Activated naive CD4-positive, alpha-beta T cell (primary cell): ENCODE data around the gene JAG1.
A peak's percentile ranks its signal among the peaks of the same experiment; 100 is the strongest.

Experiments
- DNase-seq, 4 experiments: peaks; one replicate each; lab custom pipeline; 2025; lab: John Stamatoyannopoulos, UW

The JAG1 gene

DNA sequence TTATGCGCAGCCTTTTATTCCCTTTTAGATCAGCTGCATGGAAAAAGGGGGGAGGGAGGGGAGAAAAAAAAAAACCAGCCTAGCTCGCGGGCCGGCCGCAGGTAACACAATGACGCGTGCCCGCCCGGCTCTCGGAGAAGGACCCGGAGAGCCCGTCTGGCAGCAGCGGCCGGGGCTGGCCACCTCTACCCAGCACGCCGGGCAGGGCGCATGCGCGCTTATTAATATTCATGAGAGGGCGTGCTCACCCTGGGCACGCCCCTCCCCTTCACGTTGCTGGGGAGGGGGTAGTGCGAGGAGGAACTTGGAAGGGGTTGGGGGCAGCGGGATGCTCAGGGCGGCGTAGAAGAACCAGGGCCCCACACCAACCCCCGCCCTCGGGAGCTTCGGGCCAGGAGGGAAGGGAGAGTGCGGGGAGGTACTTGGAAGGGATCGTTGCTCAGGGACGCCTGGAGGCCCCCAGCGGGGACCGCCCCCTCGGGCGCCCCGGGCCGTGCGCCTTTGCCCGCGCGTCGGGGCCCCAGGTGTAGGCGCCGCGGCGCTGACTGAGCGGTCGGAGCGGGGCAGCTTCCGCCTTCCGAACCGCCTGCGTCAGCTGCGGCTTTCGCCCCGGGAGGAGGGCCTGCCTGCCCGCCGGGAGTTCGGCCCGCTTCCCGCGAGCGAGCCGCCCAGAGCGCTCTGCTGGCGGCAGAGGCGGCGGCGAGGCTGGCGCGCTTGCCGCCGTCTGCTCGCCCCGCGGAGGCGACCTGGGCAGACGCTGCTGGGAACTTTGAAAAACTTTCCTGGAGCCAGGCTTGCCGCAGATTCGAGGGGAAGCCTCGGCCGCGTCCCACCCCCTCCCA, at the start of gene JAG1:
TSS of gene JAG1 (minus strand) at position 158 of the 842 bp plus-strand sequence. CDS start 469 bp downstream, outside the sequence.
- DNase-seq, result peak in 1 of 4 experiments; percentile 4

DNA sequence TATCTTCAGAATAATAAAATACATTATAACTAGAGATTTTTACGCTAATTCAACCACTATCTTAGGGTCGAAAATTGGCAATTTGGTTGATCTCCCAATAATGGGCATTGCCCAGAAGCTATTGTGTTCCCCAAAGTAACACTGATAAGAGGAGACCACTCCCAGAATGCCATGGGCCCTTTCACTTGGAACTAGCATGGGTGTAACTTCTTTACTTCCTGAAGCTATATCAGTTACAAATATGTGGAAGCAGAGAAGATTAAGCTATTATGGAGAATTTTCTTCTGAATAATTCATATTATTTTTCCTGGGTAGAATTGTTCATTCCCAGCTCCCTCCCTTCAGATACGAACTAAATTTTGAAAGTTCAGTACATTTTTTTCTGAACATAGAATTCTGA, 48.2 kb upstream of the JAG1 start:
- no peak for DNase-seq

DNA sequence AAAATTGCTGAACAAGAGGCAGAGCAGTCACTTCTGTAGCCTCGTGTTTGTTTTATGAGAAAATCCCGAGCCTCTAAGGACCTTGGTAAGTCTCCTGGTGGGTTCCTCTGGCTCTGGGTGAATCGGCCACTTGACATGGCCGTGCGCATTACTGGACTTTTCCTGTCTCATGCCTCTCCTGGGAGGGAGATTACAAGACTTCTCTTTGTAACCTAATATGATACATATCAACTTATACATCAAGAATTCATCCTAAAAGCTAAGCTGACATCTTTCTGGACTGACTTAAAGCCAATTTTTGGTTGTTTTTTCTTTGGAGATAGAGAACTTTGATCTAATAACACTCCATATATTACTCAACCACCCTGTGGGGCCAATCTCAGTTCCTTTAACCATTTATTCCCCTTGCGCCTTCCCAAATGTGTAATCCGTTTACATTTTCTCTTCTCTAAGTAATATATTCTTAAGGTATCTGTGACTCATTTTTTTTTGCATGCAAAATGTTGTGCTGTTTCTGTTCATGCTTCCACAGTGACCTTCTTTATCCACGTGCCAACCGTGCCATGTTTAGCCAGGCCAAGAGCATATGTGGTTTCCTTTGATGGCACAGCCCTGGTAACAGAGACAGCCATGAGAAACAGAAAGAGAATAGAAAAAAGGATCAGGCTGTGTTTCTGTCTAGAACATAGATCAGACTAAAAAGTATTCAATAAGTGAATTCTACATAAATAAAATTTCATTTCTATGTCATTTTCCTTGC, 47.5 kb upstream of the JAG1 start:
- no peak for DNase-seq

DNA sequence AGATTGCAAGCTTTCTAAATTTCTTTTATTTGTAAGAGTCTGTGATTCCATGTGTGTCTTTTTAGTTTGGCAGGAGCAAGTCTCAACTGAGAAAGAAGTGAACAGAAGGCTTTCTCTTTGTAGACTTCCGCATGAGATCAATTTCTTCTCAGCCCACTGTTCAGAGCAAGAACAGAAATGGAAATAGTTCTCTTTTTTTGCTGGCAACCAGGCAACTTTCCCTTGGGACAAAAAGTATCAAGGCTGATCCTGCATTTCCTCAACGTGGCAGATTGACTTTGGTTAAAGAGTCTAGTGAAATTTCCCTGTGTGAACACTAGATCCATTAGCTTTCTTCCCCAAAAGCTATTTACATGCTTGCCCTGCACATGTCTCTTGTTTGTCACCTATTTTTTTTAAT, 46.8 kb upstream of the JAG1 start:
- no peak for DNase-seq

DNA sequence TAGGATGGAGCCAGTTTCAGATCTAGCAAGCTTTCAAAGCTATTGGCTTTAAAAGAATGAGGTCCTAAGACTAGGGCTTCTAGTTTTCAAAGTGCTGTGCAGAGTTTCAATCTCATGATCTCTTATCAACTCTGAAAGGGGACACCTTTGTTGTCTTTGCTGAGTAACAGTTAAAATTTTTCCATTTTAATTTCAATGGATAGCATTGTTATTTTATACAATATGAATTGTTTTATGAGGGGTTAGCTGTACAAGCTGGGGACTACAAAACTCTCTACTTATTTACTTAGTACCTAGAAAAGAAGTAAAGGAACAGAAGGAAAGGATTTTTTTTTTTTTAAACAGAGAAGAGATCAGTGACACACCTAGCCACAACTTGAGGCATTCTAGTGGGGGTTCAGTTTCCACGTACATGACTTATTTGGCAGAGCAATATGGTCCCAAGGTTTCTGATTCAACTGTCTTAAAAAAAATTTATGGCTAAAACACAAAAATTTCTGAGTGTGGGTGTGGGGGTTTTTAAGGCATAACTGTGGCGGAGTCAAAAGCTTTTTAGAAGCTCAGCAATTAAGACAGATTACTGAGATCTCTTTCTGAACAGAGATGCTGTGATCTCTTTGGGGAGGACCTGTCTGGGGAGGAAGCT, 46.1 kb upstream of the JAG1 start:
- no peak for DNase-seq

DNA sequence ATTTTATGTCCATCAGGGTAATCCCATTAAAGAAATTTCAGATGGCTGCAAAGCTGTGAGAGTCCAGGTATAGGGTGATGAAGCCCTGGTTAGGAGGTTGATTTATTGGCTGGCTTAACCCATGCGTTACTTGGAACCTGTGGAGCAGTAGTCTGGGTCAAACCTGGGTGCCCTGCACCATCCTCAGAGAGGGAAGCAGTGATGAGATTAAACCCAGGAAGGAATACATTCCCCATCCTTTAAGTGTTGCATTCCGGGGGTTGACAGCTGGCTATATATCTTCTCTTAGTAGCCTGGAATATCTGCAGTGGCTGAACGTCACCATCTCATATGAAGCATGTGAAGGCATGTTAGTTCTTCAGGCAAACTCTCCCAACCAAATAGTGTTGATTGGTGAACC, 44.9 kb upstream of the JAG1 start:
- no peak for DNase-seq

DNA sequence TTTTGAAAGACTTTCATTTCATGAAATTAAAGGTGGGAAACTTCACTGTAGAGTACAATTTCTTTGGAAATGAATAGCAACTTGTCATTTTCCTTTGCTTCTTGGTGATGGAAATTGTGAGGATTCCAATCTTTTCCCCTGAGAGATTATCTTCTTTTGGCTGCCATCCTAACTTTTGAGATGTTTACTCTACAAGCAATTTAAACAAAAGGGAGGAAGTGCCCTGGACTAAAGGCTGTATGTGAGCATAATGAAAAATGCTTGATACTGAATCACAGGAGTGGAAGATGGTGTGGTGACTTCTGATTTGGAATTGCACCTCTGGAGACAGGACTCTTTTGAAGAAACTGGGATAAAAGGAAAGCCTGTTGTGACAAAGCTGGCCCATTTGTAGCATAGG, 43.1 kb upstream of the JAG1 start:
- DNase-seq, result no peak

DNA sequence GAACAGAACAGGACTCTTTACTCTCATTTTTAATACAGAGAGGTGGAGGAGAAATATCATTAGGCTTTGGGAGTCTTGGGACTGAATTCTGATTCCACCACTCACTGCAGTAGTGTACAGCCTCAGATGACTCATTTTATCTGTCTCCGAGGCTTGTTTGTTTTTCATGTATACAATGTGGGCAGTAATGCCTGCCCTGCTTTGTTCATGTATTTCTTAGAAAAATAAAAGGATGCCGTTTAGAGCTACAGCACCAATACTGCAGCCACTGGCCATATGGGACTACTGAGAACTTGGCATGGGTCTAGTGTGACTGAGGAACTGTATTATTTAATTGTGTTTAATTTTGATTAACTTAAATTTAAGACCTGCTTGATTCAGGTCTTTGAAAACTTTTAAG, 41.2 kb upstream of the JAG1 start:
- DNase-seq, result no peak

DNA sequence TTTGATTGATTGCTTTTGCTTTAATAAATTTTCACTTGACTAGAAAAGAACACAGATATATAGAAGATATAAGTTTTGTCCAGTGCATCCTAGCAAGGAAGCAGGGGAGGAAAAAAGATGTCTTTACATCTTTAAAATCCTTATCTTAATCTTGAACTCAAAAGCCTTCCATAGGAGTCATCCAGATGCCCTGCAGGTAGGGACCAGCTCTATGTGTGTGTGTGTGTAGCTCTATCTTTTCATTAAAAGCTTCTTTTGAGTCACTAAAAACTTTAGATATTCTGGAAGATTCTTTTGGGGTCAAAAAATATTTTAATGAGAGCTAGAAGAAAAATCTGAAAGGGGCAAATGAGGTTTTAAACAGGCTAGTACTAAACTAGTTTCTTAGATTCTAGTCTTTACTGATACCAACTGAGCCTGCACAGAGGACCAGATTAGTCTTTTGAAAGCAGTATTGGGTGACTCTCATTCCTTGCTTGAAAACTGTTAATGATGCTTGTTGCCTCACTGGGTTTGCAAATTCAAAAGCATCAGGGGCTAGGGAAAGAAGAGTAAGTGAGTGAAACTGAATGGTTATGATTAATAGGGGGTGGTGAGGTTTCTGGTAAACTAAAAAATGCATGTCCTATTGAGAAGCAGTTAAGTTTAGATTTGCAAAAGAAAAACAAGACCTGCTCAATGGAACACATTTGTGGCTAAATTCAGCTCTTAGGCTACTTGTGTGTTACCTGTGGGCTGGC, 40.6 kb upstream of the JAG1 start:
- no peak for DNase-seq

DNA sequence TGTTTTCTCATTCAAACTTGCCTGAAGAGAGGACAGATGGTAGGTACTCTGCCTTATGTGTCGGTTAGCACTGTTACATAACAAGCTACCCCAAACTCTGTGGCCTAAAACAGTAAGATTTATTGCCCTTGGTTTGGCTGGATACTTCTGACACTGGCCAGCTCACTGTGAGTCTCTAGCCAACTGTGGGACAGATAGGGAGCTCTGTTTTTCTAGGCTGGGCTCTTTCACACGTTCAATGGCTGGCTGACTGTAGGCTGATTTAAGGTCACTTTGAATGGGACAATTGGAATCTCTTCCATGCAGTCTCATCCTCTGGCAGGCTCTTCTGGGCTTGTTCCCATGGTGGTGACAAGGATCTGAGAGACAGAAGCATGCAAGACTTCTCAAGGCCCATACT, 39.4 kb upstream of the JAG1 start:
- DNase-seq, result no peak

DNA sequence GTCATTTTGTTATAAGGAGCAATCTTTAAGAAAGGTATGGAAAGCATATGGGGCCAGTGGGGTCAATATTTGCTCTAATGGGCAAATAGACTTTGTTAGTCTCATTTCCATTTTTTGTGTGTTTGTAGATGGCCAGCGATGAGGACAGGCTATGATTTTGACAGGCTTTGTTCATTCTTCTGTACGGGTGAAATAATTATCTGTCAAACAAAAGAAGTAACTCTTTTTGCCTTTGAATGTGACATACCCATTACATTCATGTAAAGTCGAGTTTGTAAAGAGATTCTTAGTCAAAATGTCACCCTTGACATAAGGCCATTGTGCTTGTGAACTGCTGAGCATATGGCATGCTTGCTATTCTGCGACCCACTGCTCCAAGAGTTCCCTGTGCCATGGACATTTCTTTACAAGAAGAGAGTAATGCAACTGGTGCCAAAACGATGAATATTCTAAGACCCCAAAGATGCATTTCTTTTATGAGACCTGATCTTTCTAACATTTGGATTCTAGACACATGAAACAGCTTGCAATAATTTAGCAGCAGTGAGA, 38.2 kb upstream of the JAG1 start:
- no peak for DNase-seq

DNA sequence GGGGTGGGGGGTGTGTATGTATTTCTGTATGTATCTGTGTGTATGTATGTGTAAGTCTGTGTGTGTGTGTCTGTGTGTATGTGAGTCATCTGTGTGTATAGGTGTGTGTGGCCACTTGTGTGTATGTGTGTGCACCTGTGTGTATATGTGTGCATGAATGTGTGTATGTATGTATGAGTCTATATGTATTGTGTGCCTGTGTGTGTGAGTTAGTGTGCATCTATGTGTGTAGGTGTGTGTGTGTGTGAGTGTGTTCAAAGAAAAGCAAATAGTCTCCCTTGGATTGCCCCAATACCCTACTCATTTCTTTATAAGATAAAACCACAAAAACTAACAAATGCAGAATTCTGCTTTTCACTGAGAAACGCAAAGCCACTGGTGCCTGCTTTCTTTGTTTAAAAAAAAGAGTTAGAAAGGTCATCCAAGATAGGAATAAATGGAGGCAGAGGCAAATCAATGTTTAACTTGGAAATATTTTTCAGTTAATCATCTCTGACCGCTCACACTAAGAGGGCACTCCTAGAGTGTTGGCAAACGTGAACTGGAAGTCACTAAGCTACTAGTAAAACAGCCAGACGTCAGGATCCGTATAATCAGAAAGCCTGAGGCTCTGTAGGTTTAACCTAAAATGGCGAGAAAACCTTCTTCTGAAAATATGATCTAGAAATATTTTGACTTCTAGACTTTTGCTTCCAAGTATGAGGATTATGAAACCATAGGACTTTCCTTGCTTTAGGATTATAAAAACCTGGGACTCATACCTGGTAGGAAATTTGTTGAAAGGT, 37.4 kb upstream of the JAG1 start:
- no peak for DNase-seq

DNA sequence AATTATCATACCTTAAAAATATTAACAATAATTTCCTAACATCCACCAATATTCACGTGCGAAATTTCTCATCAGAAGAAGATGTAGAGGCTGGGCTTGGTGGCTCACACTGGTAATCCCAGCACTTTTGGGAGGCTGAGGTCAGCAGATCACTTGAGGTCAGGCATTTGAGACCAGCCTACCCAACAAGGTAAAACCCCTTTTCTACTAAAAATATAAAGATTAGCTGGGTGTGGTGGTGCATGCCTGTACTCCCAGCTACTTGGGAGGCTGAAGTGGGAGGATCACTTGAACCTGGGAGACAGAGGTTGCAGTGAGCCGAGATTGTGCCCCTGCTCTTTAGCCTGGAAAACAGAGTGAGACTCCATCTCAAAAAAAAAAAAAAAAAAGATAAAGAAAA, 36.1 kb upstream of the JAG1 start:
- DNase-seq, result no peak

DNA sequence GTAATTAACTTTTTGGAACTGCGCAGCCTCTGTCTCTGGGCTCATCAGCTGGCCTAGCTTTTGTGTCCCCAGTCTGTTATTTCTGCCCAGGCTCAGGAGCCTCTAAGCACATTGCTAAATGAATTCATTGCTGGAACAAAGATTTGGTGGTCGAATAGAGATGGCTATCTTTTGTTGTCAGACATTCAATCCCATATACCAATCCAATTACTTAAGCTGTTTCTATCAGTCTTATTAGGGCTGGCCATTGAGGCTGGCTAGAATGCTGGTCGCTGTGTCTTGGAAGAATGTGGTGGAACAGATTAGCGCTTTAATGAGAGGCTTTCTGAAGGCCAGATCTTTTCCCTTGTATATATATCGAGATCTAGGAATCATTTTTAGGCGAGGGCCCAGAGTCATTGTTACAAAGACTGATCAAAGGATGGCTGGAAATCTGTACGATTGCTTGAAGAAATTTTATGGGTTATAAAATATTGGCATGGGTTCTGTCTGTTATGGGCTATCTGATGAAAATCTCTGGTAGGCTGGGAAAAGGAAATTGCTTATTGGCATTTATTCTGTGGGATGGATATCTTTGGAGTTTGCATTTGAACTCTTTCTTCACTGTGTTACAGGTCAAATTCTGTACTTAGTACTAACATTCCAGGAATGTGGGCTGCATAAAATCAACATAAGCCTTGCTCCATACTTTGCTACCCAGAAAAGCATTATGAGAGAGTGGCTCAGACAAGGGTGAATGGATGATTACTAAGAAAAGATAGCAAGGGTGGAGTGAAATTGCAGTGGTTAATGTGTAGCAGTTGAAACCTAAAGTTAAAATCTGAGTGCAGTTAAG, 34.8 kb upstream of the JAG1 start:
- DNase-seq, result no peak

DNA sequence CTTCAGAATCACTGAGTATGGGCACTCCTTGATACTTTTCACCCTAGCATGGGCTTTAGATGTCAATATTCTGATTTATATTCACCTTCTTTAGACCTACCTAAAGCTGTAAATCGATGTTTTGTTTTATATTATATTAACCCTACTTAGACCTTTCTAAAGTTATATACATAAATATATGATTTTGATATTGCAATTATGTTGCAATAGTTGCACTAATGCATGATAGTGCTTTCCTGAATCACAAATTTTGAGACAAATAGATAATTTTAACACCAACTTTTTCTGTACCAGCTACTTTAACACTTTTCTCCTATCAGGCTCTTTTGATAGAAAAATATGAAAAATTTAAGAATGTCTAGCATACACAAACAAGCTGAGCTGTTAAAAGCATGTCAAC, 34.0 kb upstream of the JAG1 start:
- DNase-seq, result no peak

DNA sequence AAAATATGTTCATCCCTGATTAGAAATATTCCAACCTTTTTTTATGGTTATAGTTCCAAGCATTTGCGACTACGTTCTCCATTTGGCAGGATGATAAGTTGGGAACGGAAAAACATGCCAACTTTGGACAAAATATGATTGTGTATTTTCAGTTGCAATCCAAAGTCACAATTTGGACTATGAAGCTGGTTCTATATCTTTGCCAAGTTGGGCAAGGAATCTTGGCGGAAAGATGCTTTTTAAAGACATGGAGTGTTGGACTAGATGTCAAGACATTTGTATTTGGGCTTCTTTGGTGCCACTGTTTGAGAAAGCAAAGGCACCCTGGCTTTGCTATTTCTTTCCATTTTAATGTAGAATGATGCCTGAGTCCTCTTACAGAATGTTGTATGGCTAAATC, 33.3 kb upstream of the JAG1 start:
- no peak for DNase-seq

DNA sequence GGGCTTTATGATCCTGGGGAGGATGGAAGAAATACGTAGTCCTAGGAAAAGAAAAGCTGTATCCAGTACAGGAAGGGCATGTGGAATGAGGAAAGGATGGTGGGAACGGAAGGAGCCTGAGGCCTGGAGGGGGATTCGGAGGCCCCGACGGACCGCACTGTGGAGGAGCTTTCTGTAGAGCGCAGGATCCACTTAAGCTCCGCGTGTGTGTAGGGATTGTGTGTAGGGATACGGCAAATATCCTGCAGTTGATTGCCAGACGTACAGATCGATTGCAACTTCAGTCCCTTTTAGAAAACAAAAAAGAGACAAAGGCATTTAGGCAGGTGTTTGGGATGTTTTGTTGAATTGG, 32.6 kb upstream of the JAG1 start:
- DNase-seq, result no peak

DNA sequence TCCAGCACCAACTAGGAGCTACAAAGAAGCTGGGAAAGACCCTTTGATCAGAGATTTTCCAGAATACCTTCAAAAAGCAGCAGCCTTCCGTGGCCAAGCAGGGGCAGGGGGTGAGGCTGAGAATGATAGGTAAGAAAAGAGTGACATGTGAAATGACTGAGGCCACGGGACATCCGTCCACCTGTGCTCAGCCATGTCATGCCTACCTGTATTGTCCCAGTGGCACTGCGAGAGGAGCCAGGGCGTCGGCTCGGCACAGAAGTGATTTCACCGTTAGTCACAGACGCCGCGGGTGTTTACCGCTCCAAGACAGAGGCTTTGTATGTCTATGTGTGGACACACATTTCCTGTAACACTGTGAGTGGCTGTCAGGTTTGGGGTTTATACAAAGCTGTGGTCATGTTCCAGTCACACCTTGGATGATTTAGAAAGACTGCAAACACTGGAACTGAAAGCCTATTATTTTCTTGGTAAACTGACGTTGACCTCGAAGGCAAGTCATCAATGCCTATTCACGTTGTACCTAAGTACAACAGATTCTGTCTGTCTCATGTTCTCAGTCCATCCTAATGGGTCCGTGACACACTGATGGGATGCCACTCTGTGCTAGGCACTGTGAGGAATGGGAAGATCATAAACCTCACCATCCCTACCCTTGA, 32.1 kb upstream of the JAG1 start:
- no peak for DNase-seq

DNA sequence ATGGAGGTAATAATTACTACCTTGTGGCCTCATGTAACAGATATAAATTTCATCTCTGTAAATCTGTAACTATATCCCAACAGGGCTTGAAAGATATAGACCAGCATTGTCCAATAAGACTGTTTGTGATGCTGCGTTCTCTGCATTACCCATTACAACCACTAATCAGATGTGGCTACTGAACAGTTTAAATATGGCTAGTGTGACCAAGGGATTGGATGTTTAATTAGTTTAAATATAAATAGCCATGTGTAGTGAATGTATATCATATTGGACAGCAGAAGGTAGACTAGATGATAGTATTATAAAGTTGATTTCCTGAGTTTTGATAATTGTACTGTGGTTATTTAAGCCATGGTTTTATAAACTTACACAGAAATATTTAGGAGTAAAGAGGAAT, 27.8 kb upstream of the JAG1 start:
- no peak for DNase-seq

DNA sequence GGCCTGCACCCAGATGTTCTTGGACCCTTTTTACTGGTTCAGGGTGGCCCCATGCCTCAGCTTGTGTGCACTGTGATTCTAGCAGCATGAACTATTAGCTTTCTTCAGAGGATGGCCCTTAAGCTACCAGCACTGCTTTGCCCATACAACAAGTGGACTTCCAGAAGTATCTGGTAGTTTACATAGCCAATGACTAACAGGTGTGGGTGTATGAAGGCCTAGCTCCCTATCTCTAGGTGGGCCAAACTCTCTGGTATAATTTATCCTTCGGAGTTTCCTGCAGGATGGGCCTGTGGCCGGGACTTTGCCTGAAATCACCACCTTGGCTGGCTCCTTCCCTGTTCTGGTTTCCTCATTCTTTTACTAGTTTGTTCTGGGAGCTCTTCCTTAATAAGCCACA, 26.1 kb upstream of the JAG1 start:
- no peak for DNase-seq
